Duodenal mucosa (tissue), 2 donors: Measurements from ENCODE around the gene GOLGA8S.
"Not testable (repeated sequence)": the region's sequence is repeated elsewhere in the genome, so short reads cannot be mapped to it uniquely, and the experiment has no call there.

ENCODE experiments used
- H3K27ac ChIP-seq: one replicate; pipeline ENCODE4 v1.7.0; 2013; ENCODE audit warnings: low read depth, low read length
- H3K27me3 ChIP-seq, 2 donors: one replicate each; pipeline ENCODE4 v1.7.0; 2013; ENCODE audit warnings: low read length in 2 of 2, control low read depth in 1 of 2; ENCODE audit not compliant: insufficient read depth in 2 of 2, control insufficient read depth in 1 of 2
- H3K36me3 ChIP-seq, 2 donors: one replicate each; pipeline ENCODE4 v1.7.0; 2013; ENCODE audit warnings: low read length in 2 of 2, control low read depth in 1 of 2; ENCODE audit not compliant: insufficient read depth in 2 of 2, control insufficient read depth in 1 of 2
- H3K4me1 ChIP-seq, 2 donors: one replicate each; pipeline ENCODE4 v1.7.0; 2013; ENCODE audit warnings: low read length in 2 of 2, control low read depth in 1 of 2; ENCODE audit not compliant: insufficient read depth in 2 of 2, control insufficient read depth in 1 of 2
- H3K4me3 ChIP-seq, 2 donors: one replicate each; pipeline ENCODE4 v1.7.0; 2013; ENCODE audit warnings: low read length in 2 of 2, low read depth in 1 of 2
- H3K9ac ChIP-seq, 2 donors: one replicate each; pipeline ENCODE4 v1.7.0; 2013; ENCODE audit warnings: low read length in 2 of 2, low read depth in 1 of 2
- H3K9me3 ChIP-seq, 2 donors: one replicate each; pipeline ENCODE4 v1.7.0; 2013; ENCODE audit warnings: low read length in 2 of 2, control low read depth in 1 of 2; ENCODE audit not compliant: control insufficient read depth in 1 of 2

The GOLGA8S gene

DNA sequence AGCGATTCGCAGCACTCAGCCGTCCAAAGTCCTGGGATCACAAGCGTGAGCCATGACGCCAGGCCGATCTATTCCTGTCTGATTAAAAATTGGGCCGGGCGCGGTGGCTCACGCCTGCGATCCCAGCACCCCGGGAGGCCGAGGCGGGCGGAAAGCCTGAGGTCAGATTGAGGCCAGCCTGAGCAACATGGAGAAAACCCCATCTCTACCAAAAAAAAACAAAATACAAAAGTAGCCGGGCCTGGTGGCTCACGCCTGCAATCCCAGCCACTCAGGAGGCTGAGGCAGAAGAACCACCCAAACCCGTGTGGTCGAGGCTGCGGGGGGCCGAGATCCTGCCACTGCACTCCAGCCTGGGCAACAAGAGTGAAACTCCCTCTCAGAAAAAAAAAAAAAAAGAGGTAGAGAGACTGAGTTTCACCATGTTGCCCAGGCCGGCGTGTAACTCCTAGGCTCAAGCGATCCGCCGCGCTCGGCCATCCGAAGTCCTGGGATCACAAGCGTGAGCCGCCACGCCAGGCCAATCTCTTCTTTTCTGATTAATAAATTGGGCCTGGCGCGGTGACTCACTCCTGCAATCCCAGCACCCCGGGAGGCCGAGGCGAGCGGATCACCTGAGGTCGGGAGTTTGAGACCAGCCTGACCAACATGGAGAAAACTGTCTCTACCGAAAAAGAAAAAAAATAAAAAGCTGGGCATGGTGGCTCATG, 18.5 kb downstream of the GOLGA8S start:
- not testable (repeated sequence) for H3K9ac ChIP-seq, H3K9me3 ChIP-seq, H3K4me3 ChIP-seq, H3K27ac ChIP-seq, H3K36me3 ChIP-seq, H3K4me1 ChIP-seq, H3K27me3 ChIP-seq

- H3K27me3 ChIP-seq, H3K9ac ChIP-seq, H3K9me3 ChIP-seq, H3K27ac ChIP-seq, H3K4me3 ChIP-seq, H3K4me1 ChIP-seq, H3K36me3 ChIP-seq: not testable (repeated sequence)
These were observed 19.7 kb downstream of the GOLGA8S start for GRCh38 chr15:23374226-23374625.

DNA sequence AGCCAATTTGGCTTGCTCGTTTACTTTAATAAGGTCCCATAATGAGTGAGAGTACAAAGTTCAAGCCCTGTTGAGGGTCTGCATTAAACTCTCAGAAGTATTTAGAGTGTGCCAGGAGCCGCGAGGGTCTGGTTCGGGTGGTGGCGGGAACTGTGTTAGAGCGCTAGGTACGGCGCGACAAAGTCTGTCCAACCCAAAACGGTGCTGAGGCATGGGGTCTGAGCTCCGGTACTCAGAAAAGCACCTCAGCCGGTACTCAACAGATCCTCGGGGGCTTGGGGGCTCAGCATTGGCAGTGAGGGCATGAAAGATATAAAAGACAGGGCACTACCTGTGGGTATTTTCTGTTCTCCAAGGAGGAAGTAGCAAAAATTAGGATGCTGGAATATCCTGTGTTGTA, 24.4 kb downstream of the GOLGA8S start:
- H3K9me3 ChIP-seq, H3K4me1 ChIP-seq, H3K9ac ChIP-seq, H3K27me3 ChIP-seq, H3K27ac ChIP-seq, H3K36me3 ChIP-seq, H3K4me3 ChIP-seq: not testable (repeated sequence)

GRCh38 chr15:23380700-23381099, 26.2 kb downstream of the GOLGA8S start:
- H3K27ac ChIP-seq, H3K4me3 ChIP-seq, H3K9ac ChIP-seq, H3K27me3 ChIP-seq, H3K36me3 ChIP-seq, H3K4me1 ChIP-seq, H3K9me3 ChIP-seq: not testable (repeated sequence)

DNA sequence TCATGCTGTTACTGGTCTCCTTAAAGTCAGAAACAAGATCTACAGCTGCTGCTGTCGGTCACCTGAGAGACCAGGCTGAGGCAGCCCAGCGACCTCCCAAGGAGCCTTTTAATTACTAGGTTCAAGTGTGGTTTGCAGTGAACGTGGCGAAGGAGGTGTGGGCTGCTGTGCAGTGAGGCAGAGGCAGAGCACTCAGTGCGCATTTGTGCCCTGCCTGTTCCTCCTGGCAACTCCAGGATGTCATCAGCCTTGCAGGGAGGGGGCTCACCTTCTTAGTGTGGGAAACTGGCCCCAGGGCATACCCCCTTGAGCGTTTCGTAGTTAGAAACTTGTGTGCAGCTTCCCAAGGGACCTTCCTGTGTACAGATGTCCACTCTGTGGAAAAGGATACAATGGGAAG, 26.6 kb downstream of the GOLGA8S start:
- H3K4me1 ChIP-seq, result not testable (repeated sequence)

DNA sequence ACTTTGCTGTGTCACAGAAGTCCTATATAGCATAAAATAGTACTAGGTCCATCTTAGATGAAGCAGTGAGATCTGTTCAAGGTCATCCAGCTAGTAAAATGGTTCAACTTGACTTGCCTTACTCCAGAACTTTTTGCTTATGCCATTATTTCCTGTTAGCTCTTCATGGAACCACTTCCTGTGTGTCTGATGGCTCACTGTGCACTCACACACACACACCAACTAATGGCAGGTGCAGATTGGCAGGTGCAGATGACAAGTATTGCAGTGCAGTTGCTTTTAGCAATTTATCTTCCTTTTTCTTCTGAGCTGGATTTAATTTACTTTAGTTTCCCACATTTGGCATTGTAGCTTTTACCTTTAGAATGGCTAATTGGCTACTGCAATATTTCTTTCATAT, 29.8 kb downstream of the GOLGA8S start:
- H3K27me3 ChIP-seq, result no peaks in the 10 kb centered on the region
- no peaks in the 10 kb centered on the region for H3K9me3 ChIP-seq

More for the DNA sequence above, 26.6 kb downstream of the GOLGA8S start:
- H3K27me3 ChIP-seq, H3K36me3 ChIP-seq, H3K9me3 ChIP-seq, H3K9ac ChIP-seq, H3K4me3 ChIP-seq, H3K27ac ChIP-seq: not testable (repeated sequence)

GRCh38 chr15:23385886-23386430, 31.4 kb downstream of the GOLGA8S start:
- Histone ChIP-seq H3K27me3 (no peaks in the 10 kb centered on the region), H3K4me3 (no peak overlapping the region), H3K9me3 (no peaks in the 10 kb centered on the region), H3K27ac (no peak overlapping the region), H3K9ac (no peak overlapping the region), H3K36me3 (no peaks in the 10 kb centered on the region), H3K4me1 (no peaks in the 10 kb centered on the region)

More for the DNA sequence above, 29.8 kb downstream of the GOLGA8S start:
- Histone ChIP-seq H3K27ac (no peak overlapping the region), H3K36me3 (no peaks in the 10 kb centered on the region), H3K9ac (no peak overlapping the region), H3K4me1 (no peaks in the 10 kb centered on the region), H3K4me3 (no peak overlapping the region)

GRCh38 chr15:23387621-23388190, 33.2 kb downstream of the GOLGA8S start:
- H3K27ac ChIP-seq, result no peak overlapping the region
- H3K27me3 ChIP-seq, result no peaks in the 10 kb centered on the region
- H3K36me3 ChIP-seq, result no peaks in the 10 kb centered on the region
- no peaks in the 10 kb centered on the region for H3K9me3 ChIP-seq
- no peak overlapping the region for H3K4me3 ChIP-seq
- no peak overlapping the region for H3K9ac ChIP-seq
- no peaks in the 10 kb centered on the region for H3K4me1 ChIP-seq

GRCh38 chr15:23395030-23395692, 40.6 kb downstream of the GOLGA8S start:
- Histone ChIP-seq H3K27ac (no peak overlapping the region), H3K36me3 (no peaks in the 10 kb centered on the region), H3K9me3 (no peaks in the 10 kb centered on the region), H3K4me1 (no peaks in the 10 kb centered on the region), H3K4me3 (no peak overlapping the region), H3K9ac (no peak overlapping the region), H3K27me3 (no peaks in the 10 kb centered on the region)

GRCh38 chr15:23395832-23396231, 41.3 kb downstream of the GOLGA8S start:
- no peaks in the 10 kb centered on the region for H3K27me3 ChIP-seq
- no peaks in the 10 kb centered on the region for H3K4me1 ChIP-seq

More at GRCh38 chr15:23395832-23396231, 41.3 kb downstream of the GOLGA8S start:
- Histone ChIP-seq H3K4me3 (no peak overlapping the region), H3K9me3 (no peaks in the 10 kb centered on the region), H3K36me3 (no peaks in the 10 kb centered on the region), H3K27ac (no peak overlapping the region), H3K9ac (no peak overlapping the region)
